Kidney (tissue), 14 donors: Measurements from ENCODE around the gene FRMD3. TPM values are rescaled to one million over a fixed set of nuclear protein-coding genes. Genes with fewer than 3 reads are reported as not detected.

Experiments
- DNase-seq, 5 donors: peaks; one replicate each; pipeline ENCODE4 v3.0.0-alpha.2; 2013 to 2020
- FAIRE-seq: peaks from 2 replicates; lab custom pipeline; 2012; peaks lifted over from hg19 to GRCh38; lab: Jason Lieb, UNC
- H3K27ac ChIP-seq, 2 donors: one replicate each; pipeline ENCODE4 v1.7.0; 2013; ENCODE audit warnings: low read depth in 2 of 2, low read length in 2 of 2, inconsistent platforms in 1 of 2
- H3K27me3 ChIP-seq: one replicate; pipeline ENCODE4 v1.7.1; 2013; ENCODE audit warnings: low read length, inconsistent platforms; ENCODE audit not compliant: control insufficient read depth, insufficient read depth
- H3K36me3 ChIP-seq, 3 donors: one replicate each; pipeline versions ENCODE4 v1.7.0 to v1.7.1; 2013; ENCODE audit warnings: low read length in 3 of 3, control low read depth in 1 of 3, inconsistent platforms in 1 of 3; ENCODE audit not compliant: insufficient read depth in 3 of 3, control insufficient read depth in 2 of 3
- H3K4me1 ChIP-seq, 3 donors: one replicate each; pipeline versions ENCODE4 v1.7.0 to v1.7.1; 2013; ENCODE audit warnings: low read length in 3 of 3, inconsistent platforms in 1 of 3, low read depth in 1 of 3; ENCODE audit not compliant: control insufficient read depth in 2 of 3, insufficient read depth in 2 of 3
- H3K4me3 ChIP-seq, 3 donors: one replicate each; pipeline versions ENCODE4 v1.7.0 to v1.8.1; 2013; ENCODE audit warnings: low read length in 3 of 3, control low read depth in 1 of 3, inconsistent platforms in 1 of 3
- H3K9ac ChIP-seq, 3 donors: one replicate each; pipeline versions ENCODE4 v1.7.0 to v1.7.1; 2013; ENCODE audit warnings: low read length in 3 of 3, control low read depth in 1 of 3, inconsistent platforms in 1 of 3
- H3K9me3 ChIP-seq, 3 donors: one replicate each; pipeline versions ENCODE4 v1.7.0 to v1.7.1; 2013; ENCODE audit warnings: low read length in 3 of 3, control low read depth in 1 of 3, inconsistent platforms in 1 of 3; ENCODE audit not compliant: control insufficient read depth in 2 of 3, insufficient read depth in 1 of 3
- CTCF ChIP-seq: IDR thresholded peaks from 3 replicates; pipeline ENCODE4 v1.5.1; 2012; ENCODE audit warnings: mild to moderate bottlenecking, moderate library complexity, borderline replicate concordance; ENCODE audit not compliant: insufficient read depth; ENCODE audit errors: extremely low read depth
- intact Hi-C: fragments of 100-400 bp; cut with DNase I; formaldehyde crosslinking; loops from one replicate; pipeline ENCODE4 v1.11.1; 2022
- polyA plus RNA-seq: library from polyadenylated mRNA; stranded (reverse); fragments of 350-450 nt; fragmentation: Illumina TruSeq; extraction: RNeasy Lipid Tissue Mini Kit (QIAGEN cat#74804); gene quantifications from one replicate; pipeline ENCODE4 v1.2.3, GENCODE V29; 2014; ENCODE audit warnings: low read depth, low replicate concordance; ENCODE audit not compliant: insufficient read depth
- total RNA-seq: library from RNA; stranded (reverse); fragmentation: NEBNext Ultra II Directional; extraction: Animal tissue kit (Norgen Biotek cat#: 25700); gene quantifications from one replicate; pipeline ENCODE4 v1.2.1, GENCODE V29; 2021
- donor health status: control.
- donor health status: control.
- donor health status: control.
- donor health status: control.
- donor health status: control.
- donor health status: DM: yes; HTN: yes; CAD: no.
- donor health status: Normal renal cell carcinoma (clear cell type).

FRMD3 gene
- total and polyA plus RNA-seq, 2 donors from 2014 or later = 9.9 to 11.0 TPM

GRCh38 chr9:83343366-83343999, 194.7 kb downstream of the FRMD3 start:
- H3K4me1 ChIP-seq = no peaks in the 10 kb centered on the region
- no peak for TF ChIP-seq CTCF
- intact Hi-C loops = no loop called here
- H3K4me3 ChIP-seq = no peak overlapping the region
- no peaks in the 10 kb centered on the region for H3K9me3 ChIP-seq
- H3K36me3 ChIP-seq = peaks cover 0 to 4% (median 0%) of the 10 kb centered on the region in 3 donors
- no peak overlapping the region for H3K9ac ChIP-seq
- H3K27me3 ChIP-seq = no peaks in the 10 kb centered on the region
- H3K27ac ChIP-seq = no peak overlapping the region
- no peak for DNase-seq
- no peak for FAIRE-seq

GRCh38 chr9:83342731-83343130, 195.5 kb downstream of the FRMD3 start:
- no peaks in the 10 kb centered on the region for H3K27me3 ChIP-seq
- intact Hi-C loops = no loop called here
- H3K4me1 ChIP-seq = no peaks in the 10 kb centered on the region
- no peak overlapping the region for H3K9ac ChIP-seq
- DNase-seq = no peak
- H3K27ac ChIP-seq = no peak overlapping the region
- no peak for FAIRE-seq
- H3K4me3 ChIP-seq = no peak overlapping the region
- H3K36me3 ChIP-seq = peaks cover 0 to 4% (median 0%) of the 10 kb centered on the region in 3 donors
- H3K9me3 ChIP-seq = no peaks in the 10 kb centered on the region
- TF ChIP-seq CTCF = no peak

- peaks cover 0 to 4% (median 0%) of the 10 kb centered on the region in 3 donors for H3K36me3 ChIP-seq
- no peak overlapping the region for H3K27ac ChIP-seq
- no peak for TF ChIP-seq CTCF
- no peaks in the 10 kb centered on the region for H3K9me3 ChIP-seq
- FAIRE-seq (no peak), DNase-seq (no peak)
- H3K4me3 ChIP-seq = no peak overlapping the region
- no peak overlapping the region for H3K9ac ChIP-seq
- no peaks in the 10 kb centered on the region for H3K4me1 ChIP-seq
- H3K27me3 ChIP-seq = no peaks in the 10 kb centered on the region
- intact Hi-C loops = no loop called here
These were observed 196.2 kb downstream of the FRMD3 start for GRCh38 chr9:83342006-83342405.

GRCh38 chr9:83340451-83340850, 197.8 kb downstream of the FRMD3 start:
- Histone ChIP-seq H3K4me1 (no peaks in the 10 kb centered on the region), H3K27ac (no peak overlapping the region), H3K9me3 (no peaks in the 10 kb centered on the region), H3K9ac (no peak overlapping the region), H3K4me3 (no peak overlapping the region), H3K27me3 (no peaks in the 10 kb centered on the region), H3K36me3 (peaks cover 0 to 4% (median 0%) of the 10 kb centered on the region in 3 donors)
- no peak for TF ChIP-seq CTCF
- DNase-seq = no peak
- no peak for FAIRE-seq
- intact Hi-C loops = no loop called here
